ENCODE data around the gene RECQL. TPM values are rescaled to one million over a fixed set of nuclear protein-coding genes. Genes with fewer than 3 reads are reported as not detected.

The RECQL gene
- total RNA-seq, result 10 to 100 TPM; 15.7 to 15.8 TPM

- TF ChIP-seq CTCF (IDR thresholded peaks at IDR 0.05), result no peak
- Histone ChIP-seq H3K4me1 (peaks cover 11% of the 10 kb centered on the region), H3K9me3 (no peaks in the 10 kb centered on the region), H3K27me3 (no peaks in the 10 kb centered on the region), H3K27ac (peak within 1 kb of the TSS; percentile 75), H3K36me3 (no peaks in the 10 kb centered on the region), H3K4me3 (peak within 1 kb of the TSS; percentile 98), H3K9ac (ENCODE audit: low read depth in 2 of 2, low read length in 2 of 2) (peak within 1 kb of the TSS; percentile 88 to 92)
- DNase-seq, result peak; percentile 95
- intact Hi-C loops (cut with DNase I), result loop anchor here (10.0 kb wide), 1 partner anchor 57 kb away; no protein-coding TSS in a partner anchor
Observed at GRCh38 chr12:21501258-21502163, at the start of gene RECQL, which contains the start of gene GOLT1B. TSS of gene RECQL (minus strand) at chr12:21501635. CDS start at chr12:21499570, 2,065 bp downstream. TSS of gene GOLT1B (plus strand) at chr12:21501789. CDS start at chr12:21501924, 135 bp downstream.

GRCh38 chr12:21547437-21547836 lies 46.0 kb upstream of the RECQL start:
- H3K27me3 ChIP-seq, result no peaks in the 10 kb centered on the region
- H3K9me3 ChIP-seq, result no peaks in the 10 kb centered on the region
- H3K4me1 ChIP-seq, result no peaks in the 10 kb centered on the region
- no peak overlapping the region for H3K4me3 ChIP-seq
- H3K36me3 ChIP-seq, result no peaks in the 10 kb centered on the region
- no peak overlapping the region for H3K9ac ChIP-seq (ENCODE audit: low read depth in 2 of 2, low read length in 2 of 2)
- no peak overlapping the region for H3K27ac ChIP-seq
- intact Hi-C loops (cut with DNase I), result no loop called here
- no peak for DNase-seq
- no peak for TF ChIP-seq CTCF (IDR thresholded peaks at IDR 0.05)

GRCh38 chr12:21546716-21547115 lies 45.3 kb upstream of the RECQL start:
- intact Hi-C loops (cut with DNase I), result no loop called here

GRCh38 chr12:21545557-21545956 lies 44.1 kb upstream of the RECQL start:
- H3K9ac ChIP-seq (ENCODE audit: low read depth in 2 of 2, low read length in 2 of 2), result no peak overlapping the region
- DNase-seq, result no peak
- H3K4me3 ChIP-seq, result no peak overlapping the region
- no peak overlapping the region for H3K27ac ChIP-seq
- H3K27me3 ChIP-seq, result no peaks in the 10 kb centered on the region
- TF ChIP-seq CTCF (IDR thresholded peaks at IDR 0.05), result no peak
- no peaks in the 10 kb centered on the region for H3K4me1 ChIP-seq
- H3K9me3 ChIP-seq, result no peaks in the 10 kb centered on the region
- intact Hi-C loops (cut with DNase I), result no loop called here
- no peaks in the 10 kb centered on the region for H3K36me3 ChIP-seq

More at GRCh38 chr12:21546716-21547115, 45.3 kb upstream of the RECQL start:
- Histone ChIP-seq H3K9ac (ENCODE audit: low read depth in 2 of 2, low read length in 2 of 2) (no peak overlapping the region), H3K4me3 (no peak overlapping the region), H3K27ac (no peak overlapping the region), H3K36me3 (no peaks in the 10 kb centered on the region), H3K27me3 (no peaks in the 10 kb centered on the region), H3K4me1 (no peaks in the 10 kb centered on the region), H3K9me3 (no peaks in the 10 kb centered on the region)
- TF ChIP-seq CTCF (IDR thresholded peaks at IDR 0.05), result no peak
- no peak for DNase-seq

- Histone ChIP-seq H3K4me3 (no peak overlapping the region), H3K27me3 (no peaks in the 10 kb centered on the region), H3K27ac (no peak overlapping the region), H3K9ac (ENCODE audit: low read depth in 2 of 2, low read length in 2 of 2) (no peak overlapping the region), H3K4me1 (no peaks in the 10 kb centered on the region), H3K36me3 (no peaks in the 10 kb centered on the region), H3K9me3 (no peaks in the 10 kb centered on the region)
- no peak for DNase-seq
- intact Hi-C loops (cut with DNase I), result no loop called here
- no peak for TF ChIP-seq CTCF (IDR thresholded peaks at IDR 0.05)
Observed at GRCh38 chr12:21543151-21543550, 41.7 kb upstream of the RECQL start.
